Fibroblast of lung (primary cell): ENCODE data around the gene CHD2.

Source experiments
- CTCF ChIP-seq, 2 donors: IDR thresholded peaks in 1 of 2; conservative IDR thresholded peaks in 1 of 2; 1 replicate in 1 of 2; 2 replicates in 1 of 2; pipeline ENCODE4 v1.5.1; 2011 to 2012; ENCODE audit warnings: low read length in 2 of 2, control low read depth in 1 of 2, inconsistent platforms in 1 of 2, low read depth in 1 of 2, mild to moderate bottlenecking in 1 of 2
- EZH2 ChIP-seq: IDR thresholded peaks from 2 replicates; pipeline ENCODE4 v1.5.1; 2012; ENCODE audit warnings: low read length, control low read depth, mild to moderate bottlenecking; ENCODE audit errors: missing control alignments

- TF ChIP-seq CTCF (conservative IDR thresholded peaks at IDR 0.05 in 1 of 2, IDR thresholded peaks at IDR 0.05 in 1 of 2; ENCODE audit: low read depth in 1 of 2, low read length in 2 of 2) (no peak), EZH2 (no peak)
Observed at GRCh38 chr15:93005133-93005532, 105.0 kb downstream of the CHD2 start.
